ENCODE data around the gene RASSF6.
"Not testable (repeated sequence)": the region's sequence is repeated elsewhere in the genome, so short reads cannot be mapped to it uniquely, and the experiment has no call there.

Gene RASSF6, protein sequence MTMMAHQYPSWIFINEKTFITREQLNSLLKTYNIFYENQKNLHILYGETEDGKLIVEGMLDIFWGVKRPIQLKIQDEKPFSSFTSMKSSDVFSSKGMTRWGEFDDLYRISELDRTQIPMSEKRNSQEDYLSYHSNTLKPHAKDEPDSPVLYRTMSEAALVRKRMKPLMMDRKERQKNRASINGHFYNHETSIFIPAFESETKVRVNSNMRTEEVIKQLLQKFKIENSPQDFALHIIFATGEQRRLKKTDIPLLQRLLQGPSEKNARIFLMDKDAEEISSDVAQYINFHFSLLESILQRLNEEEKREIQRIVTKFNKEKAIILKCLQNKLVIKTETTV

DNA sequence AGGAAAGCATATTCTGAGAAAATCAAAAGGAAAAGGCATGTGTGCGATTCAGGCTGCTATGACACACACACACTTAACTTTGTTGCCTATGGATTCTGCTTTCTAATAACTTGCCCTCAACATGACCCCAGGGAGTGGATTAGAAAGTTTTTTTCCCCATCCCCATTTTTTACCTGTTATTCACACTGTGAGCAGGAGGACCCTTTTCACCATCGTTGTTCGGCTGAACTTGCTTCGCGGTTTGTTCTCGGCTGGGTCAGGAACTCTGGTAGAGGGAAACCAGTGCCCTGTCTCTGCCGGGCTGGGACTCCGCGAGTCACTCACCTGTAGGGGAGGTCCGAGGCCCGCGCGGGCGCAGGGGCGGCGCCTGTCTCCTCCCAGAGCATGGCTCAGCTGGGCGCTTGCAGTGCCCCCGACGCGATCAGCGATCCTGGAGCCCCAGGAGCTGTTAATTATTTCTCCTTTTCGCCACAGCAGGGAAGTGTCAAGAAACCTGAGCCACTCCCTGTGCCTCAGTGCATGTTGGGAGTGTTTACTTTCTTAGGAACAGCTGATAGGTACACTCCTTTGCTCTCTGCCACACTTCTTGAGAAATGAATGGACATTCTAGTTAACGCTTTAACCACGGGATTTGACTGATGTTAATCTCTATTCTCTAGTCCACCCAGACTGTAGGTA lies at the start of gene RASSF6:
Gene RASSF6 (minus strand): TSS at position 322 of the 678 bp plus-strand sequence. CDS start 8,641 bp downstream, outside the sequence.
- peak; percentile 41 to 58 for ATAC-seq

DNA sequence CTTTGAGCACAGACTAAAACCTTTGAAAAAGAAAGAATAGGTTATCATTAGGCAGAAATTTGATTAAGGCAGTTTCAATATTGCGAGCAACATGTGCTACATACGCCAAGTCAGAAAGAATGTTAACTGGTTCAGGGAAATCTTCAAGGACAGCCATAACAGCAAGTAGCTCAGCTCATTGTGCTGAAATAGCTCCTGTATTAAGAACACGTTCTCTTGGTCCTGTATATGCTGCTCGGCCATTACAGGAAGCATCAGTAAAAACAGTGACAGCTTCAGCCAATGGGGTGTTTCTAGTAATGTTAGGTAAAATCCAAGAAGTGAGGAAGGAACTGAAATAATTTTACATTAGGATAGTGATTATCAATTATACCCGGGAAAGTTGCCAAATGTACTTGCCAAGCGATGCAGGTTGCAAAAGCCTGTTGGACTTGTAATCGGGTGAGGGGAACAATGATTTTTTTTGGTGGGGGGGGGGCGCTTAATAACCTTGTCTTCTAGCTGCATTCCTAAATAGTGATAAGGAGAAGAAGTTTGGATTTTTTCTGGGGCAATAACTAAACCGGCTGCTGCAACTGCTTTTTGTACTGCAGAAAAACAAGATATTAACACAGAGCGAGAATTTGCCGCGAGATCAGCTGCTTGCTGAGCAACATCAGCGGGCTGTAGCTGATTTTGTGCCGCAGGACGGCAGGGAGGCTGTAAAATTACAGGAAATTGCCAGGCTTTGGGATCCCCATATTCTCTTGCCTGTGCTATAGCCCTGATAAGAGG lies 49.4 kb upstream of the RASSF6 start:
- no peak for ATAC-seq

DNA sequence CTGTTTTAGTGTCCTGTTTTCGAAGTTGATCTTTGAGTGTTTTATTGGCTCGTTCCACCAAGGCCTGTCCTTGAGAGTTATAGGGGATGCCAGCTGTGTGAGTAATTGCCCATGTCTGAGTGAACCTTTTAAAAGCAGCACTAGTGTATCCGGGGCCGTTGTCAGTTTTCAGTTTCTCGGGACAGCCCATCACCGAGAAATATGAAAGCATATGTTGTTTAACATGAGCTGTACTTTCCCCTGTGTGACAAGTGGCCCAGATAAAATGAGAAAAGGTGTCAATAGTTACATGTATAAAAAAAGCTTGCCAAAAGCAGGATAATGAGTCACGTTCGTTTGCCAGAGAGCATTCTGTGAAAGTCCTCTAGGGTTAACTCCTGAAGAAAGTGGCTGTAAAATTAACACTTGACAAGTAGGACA lies 48.6 kb upstream of the RASSF6 start:
- no peak for ATAC-seq

DNA sequence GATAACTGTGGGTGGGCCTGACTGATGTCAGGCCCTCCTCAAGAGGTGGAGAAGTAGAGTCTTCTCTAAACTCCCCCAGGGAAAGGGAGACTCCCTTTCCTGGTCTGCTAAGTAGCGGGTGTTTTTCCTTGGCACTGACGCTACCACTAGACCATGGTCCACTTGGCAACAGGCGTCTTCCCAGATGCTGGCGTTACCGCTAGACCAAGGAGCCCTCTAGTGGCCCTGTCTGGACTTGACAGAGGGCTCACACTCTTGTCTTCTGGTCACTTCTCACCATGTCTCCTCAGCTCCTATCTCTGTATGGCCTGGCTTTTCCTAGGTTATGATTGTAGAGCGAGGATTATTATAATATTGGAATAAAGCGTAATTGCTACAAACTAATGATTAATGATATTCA lies 45.7 kb upstream of the RASSF6 start:
- not testable (repeated sequence) for ATAC-seq

DNA sequence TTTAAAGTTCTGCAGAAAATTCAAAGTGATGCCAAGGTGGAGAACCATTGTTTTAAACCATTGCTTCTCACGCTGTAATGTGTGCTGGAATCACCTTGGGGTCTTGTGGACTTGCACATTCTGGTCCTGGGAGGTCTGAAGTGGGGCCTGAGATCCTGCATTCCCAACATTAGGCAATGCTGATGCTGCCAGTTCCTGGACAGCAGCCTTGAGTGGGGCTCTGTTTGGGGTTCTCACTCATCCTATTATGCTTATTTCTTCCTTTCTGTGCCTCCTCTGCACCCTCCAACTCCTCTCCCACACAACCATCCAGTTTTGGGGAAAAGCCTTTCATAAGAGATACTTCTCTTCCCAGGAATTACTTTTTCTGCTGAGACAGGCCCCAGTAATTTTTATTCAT lies 44.2 kb upstream of the RASSF6 start:
- no peak for ATAC-seq

DNA sequence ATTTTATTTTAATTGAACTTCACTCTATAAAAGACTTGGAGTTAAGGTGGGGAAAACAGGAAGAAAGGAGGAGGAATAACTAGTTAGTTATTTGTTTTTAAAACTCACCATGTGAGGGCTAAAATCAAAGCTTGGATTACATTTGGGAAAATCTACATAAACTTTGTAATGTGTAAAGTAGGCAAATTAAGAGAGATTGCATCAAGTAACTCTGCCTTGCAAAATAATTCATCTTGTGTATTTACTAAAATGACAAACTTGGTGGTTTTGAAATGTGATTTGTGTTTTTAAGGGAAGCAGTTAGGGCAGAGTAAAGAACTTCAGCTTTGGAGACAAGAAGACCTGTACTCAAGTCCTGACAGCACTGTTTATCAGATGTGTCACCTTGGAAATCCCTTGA lies 43.3 kb upstream of the RASSF6 start:
- no peak for ATAC-seq

DNA sequence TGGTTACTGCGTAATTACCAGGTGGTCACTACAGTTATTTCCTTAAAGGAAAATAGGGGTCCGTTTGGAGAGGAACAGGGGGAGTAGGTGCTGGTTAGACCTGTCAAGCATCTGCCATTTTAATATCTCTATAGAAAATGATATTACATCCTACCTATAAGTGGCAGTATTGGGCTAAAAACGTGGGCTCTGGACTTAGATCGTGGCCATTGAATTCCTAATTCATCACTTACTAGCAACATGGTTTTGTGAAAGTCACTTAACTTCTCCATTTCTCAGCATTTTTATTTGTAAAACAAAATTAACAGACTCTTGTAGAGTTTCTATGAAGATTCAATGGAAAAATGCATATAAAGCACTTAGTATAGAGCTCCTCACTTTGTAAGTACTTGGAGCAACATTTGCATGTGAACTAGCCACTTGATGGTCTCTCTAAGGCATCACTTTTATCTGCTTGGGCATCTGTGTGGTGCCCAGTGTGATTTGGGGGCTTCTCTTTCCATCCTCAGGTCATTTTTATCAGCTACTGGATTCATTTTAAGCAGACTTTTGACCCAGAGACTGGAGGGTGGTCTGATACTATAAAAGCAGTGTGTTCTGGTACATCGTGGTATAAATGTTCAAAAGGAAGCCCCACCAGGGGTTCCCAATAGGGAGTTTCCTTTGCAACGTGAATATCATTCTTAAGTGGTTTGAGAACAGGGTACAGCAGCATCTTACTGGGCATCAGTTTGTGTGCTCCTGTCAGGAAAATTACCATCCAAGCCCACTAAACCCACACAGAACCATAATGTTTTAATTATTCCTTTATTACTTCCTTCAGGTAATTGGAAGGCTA lies 42.7 kb upstream of the RASSF6 start:
- no peak for ATAC-seq

DNA sequence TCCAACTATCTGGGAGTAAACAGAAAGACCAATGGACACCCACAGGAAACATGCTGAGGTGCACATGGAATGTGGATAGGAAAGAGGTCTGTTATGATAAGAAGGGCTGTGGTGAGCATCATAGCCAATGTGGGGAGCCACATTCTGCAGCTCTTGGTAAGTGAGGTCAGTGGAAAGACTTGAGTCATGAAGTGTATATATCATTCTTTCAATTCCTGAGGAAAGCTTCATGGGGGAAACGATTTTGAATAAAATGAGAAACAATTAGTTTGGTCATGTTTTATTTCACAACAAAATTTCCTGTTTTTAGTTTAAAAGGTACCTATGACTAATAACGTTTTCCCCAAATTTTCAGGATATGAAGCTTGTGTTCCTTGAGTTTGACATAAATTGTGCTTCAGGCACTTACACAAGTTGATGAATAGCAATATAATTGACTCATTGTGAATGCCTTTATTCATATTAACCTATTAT lies 41.4 kb upstream of the RASSF6 start:
- no peak for ATAC-seq

DNA sequence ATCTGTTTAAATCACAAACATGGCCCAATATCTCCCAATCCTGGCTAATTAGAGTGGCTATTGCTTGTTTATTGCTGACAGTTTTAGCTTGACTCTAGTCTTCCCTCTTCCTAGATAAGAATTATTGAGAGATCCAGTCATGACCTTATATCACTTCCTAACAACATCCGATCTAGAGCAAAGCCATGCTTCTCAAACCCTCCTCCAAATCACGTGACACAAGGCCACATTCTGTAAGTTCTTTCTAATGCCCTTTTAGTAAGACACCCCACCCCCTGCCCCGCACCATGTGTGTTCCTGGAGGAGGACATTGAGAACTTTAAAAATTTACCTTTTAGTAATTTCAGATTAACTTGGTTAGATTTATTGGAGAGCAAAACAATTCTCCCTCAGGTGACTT lies 40.6 kb upstream of the RASSF6 start:
- no peak for ATAC-seq

DNA sequence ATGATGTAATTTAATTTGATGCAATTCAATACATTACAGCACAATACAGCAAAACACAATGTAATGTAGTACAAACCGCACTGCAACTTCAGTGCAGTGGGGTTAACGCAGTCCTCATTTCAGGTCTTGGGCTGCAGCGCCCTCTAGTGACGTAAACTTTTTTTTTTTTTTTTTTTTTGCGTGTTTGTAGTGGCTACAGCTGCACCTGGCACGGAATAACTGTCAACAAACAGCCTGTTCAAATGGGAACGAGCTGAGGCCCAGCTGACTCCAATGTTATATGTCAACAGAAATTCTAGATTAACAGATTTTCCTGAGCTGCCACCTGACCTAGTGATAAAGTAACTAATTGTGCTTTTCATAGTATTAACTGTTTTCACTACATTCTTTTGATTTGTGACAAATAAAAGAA lies 33.5 kb upstream of the RASSF6 start:
- peak in 1 of 2 donors; percentile 17 for ATAC-seq

DNA sequence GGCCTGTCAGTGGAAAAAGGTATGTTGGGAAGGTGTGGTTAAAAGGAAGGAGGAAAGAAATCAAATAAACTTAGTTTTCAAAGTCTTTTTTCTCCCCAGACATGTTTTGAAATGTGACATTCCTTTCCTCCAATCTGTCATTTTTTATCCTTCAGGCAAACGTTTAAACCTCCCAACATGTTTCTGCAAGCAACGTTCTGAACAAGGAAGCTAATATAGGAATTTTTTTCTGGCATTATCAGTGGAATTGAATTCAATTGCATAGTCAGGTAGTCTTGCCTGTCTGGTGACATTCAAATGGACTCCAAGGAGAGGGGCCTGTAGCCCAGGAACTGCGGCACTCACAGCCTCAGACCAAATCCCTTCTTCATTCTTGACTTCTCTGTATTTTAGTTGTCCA lies 30.0 kb upstream of the RASSF6 start:
- ATAC-seq, result no peak

DNA sequence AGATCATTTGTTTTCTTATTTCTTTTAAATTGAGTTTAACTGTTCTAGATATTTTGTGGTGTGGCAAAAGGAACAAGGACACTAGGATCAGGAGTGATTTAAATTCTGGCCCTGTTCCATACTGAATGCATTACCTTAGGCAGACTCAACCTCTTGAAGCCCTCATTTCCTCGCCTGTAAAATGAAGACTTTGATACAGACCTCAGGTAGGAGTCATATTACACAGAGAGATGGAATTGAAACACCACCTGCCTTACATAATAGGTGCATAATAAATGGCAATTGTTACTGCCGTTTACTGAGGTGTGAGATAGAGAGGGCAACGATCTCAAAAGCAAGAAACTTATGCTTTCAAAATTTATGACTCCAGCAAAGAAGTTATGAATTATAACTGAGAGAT lies 28.2 kb upstream of the RASSF6 start:
- no peak for ATAC-seq

DNA sequence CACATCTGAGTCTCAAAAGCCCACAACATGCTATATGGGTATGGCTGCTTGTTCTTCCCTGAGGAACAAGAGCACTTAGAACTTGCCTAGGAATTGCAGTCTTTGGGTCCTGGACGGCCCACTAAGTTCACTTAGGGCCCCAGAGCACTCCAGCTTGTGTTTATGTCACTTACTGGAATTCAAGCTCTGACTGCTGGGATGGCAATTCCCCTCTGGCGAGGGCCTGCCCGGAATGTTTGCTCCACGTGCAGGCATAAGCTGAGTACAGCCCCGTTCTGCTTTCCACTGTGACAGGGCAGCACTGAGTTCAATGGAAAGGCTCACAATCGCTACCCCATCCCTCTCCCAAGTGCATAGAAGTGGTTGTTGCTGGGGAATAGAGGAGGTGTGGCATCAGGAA lies 25.9 kb upstream of the RASSF6 start:
- ATAC-seq, result no peak

DNA sequence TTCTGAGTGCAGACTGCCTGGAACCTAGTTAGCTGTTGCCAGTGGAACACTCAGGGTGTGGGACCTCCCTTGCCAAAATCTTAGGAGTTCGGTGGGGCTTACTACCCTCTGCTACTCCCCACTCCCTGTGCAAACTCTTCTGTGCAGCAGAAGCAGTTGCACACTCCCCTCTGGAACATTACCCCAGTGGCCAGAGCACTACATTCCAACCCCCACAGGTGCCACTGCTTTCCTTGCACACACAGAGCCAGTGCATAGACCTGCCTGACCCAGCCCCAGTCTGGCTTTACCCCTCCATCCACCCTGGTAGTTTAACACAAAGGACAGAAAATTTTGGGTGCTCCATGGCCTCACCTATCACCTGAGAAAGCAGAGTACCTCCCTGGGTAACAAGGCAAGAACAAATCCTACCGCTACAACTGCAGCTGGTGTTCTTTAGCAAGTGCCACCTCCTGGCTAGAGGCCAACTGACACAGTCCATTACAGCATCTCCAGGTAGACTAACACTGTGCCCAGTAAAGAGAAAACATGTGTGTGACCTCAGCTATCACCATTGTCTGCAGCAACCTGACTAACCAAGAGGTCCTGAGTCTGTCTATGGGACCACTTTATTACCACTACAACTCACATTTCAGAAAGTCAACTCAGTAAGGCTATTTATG lies 11.5 kb upstream of the RASSF6 start:
- no peak for ATAC-seq

DNA sequence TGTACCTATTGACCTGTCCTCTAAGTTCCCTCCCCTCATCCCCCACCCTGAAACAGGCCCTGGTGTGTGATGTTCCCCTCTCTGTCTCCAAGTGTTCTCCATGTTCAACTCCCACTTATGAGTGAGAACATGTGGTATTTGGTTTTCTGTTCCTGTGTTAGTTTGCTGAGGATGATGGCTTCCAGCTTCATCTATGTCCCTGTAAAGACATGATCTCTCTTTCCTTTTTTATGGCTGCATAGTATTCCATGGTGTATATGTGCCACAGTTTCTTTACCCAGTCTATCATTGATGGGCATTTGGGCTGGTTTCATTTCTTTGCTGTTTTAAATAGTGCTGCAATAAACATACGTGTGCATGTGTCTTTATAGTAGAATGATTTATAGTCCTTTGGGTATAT lies 8.6 kb upstream of the RASSF6 start:
- not testable (repeated sequence) for ATAC-seq

DNA sequence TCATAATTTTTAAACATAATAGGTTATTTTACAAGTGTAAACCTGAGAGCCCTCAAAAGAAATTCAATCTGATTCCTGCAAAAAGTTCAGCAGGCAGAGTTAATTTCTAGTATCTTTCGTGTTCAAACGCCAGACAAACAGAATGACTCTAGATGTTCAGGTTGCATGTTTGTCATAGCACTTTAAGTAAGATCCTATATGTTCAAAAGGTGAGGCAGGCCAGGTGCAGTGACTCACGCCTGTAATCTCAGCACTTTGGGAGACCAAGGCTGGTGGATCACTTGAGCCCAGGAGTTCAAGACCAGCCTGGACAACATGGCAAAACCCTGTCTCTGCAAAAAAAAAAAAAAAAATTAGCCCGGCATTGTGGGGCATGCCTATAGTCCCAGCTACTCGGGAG lies 1.1 kb upstream of the RASSF6 start:
- no peak for ATAC-seq

DNA sequence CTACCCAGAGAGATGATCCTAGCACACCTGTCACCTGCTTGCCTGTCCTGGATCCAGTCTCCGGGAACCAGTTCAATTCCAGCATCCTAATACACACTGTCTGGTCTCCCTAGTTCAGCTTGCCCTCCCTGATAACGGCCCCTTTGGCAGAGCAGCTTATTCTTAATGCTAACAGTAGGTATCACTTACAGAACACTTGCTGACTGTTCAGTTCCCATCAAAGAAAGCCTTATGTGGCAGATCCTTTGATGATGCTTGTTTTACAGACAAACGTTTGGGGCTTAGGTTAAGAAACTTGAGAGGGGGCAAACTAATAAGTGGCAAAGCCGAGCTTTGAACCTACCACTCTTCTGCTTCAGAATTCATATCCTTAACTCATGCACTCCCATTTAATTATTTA lies 890 bp downstream of the RASSF6 start:
- no peak for ATAC-seq

DNA sequence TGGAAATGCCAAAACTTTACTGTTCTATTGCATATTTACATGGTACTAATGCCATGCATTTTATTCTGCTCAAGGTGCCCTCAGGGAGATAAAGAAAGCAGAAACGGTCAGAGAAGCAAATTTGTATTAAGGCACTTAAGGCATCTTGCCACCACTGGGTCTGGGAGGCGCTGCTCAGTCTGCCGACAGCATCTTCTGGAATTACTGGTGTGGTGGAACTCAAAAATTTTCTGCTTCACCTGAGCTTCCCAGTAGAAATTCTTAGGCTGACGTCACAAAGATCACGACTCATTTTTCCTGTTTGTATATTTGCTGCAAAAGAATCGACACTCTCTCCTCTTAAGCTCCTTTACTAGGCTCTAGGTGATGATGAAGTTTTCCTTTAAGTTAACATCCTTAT lies 3.0 kb downstream of the RASSF6 start:
- ATAC-seq, result no peak

DNA sequence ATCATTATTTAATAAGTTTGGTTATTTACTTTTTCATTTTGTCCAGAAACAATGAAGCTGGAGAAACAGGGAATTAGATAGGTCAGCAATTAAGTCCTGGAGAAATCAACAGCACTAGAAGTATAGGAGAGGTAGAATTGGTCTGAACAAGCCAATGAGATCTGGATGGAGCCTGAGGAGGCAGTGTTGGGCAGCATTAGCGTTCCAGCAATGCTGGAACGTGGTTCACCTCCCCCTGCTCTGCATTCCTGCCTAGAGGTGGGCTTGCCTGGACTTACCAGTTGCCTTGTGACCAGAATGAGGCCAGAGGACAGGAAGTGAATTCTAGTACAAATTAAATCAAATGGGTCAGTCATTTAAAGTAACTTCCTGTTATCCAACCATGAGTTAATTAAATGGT lies 4.6 kb downstream of the RASSF6 start:
- no peak for ATAC-seq

DNA sequence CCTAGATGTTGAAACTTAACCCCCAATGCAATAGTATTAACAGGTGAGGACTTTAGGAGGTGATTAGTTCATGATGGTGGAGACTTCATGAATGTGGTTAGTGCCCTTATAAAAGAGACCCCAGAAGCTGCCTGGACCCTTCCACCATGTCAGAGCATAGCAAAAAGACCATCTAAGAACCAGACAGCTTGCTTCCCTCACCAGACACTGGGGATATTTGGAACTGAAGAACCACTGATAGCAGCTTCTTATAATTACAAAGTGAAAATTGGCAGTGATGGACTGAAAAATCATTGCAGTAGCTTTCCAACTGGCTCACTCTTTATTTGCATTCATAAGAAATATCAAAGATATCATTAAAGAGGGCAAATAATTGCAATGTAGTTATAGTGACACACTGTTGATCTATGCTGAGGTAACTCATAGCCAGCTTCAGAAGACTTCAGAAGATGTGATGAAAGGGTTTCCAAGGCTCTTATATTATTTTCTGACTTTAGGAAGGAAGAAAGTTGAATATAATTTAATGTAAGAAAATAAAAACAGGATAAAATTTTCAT lies 5.8 kb downstream of the RASSF6 start:
- ATAC-seq, result no peak

DNA sequence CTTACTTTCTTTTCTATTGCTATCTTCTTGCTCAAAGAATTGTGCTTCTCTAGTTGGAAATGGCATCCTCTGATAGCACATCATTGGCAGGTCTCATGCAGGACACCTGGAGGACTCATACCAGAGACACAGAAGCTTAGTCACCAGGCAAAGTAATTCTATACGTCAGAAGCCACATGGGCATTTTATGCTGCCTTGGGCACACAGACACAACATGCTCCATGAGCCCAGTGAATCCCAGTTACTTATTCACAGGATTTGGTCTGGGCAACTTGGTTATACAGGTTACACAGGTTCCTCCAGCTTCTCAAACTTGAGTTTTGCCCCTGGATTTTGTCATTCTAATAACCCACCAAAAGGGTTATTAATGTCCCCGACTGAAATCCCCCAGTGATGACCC lies 7.1 kb downstream of the RASSF6 start:
- ATAC-seq, result no peak

DNA sequence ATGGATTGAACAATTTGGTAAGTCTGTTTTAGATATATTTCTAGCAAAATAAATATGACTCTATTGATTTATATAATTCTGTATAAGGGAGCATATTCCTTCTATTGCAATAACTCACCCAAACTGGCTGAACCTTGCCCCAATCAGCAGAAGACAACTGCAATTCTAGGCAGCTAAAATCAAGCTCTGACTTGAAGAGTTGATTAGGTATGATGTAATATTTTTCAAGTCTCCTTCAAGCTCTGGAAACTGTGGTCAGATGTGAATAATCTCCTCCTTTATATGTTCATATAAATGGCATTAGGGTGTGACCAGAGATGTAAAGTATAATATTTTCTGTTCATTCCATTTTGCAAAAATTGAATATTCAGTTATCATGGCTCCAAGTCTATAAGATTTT lies 8.2 kb downstream of the RASSF6 start:
- ATAC-seq, result no peak

Data from activated CD4-positive, CD25-positive, alpha-beta regulatory T cell treated with anti-CD3 and anti-CD28 coated beads, Interleukin-2, amount 50 U/mL, for 24 hours (primary cell).